Left cardiac atrium (tissue), 4 donors: ENCODE results near the gene DHRS1. TPM values are rescaled to one million over a fixed set of nuclear protein-coding genes. Genes with fewer than 3 reads are reported as not detected.

ENCODE experiments used
- ATAC-seq, 2 donors: fragments of 200-7000 bp; cut with Tn5 transposase; one replicate each; pipeline ENCODE4 v1.9.1; 2020; ENCODE audit warnings: mild to moderate bottlenecking in 2 of 2, moderate library complexity in 2 of 2
- DNase-seq: peaks from one replicate; pipeline ENCODE4 v3.0.0-alpha.2; 2020
- intact Hi-C, 2 donors: fragments of 100-400 bp; cut with DNase I; formaldehyde crosslinking; loops; one replicate each; pipeline versions ENCODE4 v1.14.1 to v1.15.1; 2022 to 2023
- total RNA-seq, 2 donors: library from RNA; stranded (reverse); fragmentation: NEBNext Ultra II Directional; extraction: Animal tissue kit (Norgen Biotek cat#: 25700); gene quantifications; one replicate each; pipeline ENCODE4 v1.2.1, GENCODE V29; 2021
- donor health status: DM: no; HTN: yes; CAD: no.
- donor health status: DM: no; HTN: yes; CAD: no; lungs with severe emphysema.
- donor health status: DM: yes; HTN: yes; CAD: no.
- donor health status: Dilated cardiomyopathy.

The DHRS1 gene
- total RNA-seq, 2 donors from 2014 or later: 7.9 to 8.4 TPM

DNA sequence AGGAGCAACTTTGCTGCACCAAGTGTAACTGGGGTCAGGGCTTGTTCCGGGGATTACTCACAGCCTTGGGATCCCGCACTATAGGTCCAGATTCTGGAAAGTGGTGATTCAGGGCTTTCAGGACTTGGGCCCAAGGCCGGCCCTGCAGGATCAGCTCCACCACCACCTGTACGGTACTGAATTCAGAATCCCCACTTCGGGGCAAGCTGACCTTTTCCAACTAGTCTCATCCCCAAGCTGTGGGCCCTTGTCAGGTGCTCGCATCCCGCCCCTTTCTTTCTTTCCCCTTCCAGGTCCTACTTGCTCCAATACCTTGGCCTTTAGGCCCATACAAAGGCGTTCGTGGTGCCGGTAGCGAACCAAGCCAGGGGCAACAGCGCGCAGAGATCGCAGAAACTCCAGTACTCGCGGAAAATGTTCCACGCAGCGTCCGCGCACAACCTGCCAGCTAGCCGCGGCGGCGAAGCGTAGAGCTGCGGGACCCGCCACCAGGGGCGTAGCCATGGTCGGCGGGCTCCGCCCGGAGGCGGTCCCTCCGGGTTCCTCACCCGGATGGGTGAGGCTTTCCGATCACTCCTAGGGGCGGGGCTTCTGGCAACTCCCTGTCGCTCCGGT, 57.6 kb downstream of the DHRS1 start:
- peak; percentile 89 to 92 for ATAC-seq
- peak; percentile 96 for DNase-seq
- intact Hi-C loops: no loop called here

Other genes with a start within 250 kb of the DHRS1 start
- gene CARMIL3, start 247.8 kb downstream of the DHRS1 start, total RNA-seq: under 1 TPM; 0.08 to 0.62 TPM
- not detected for gene CPNE6, start 228.2 kb downstream of the DHRS1 start, total RNA-seq
- 10 to 100 TPM; 11.5 to 13.0 TPM for gene PCK2, start 205.5 kb downstream of the DHRS1 start, total RNA-seq
- gene DCAF11, start 185.0 kb downstream of the DHRS1 start, total RNA-seq: 10 to 100 TPM; 59.6 to 60.2 TPM
- gene NRL, start 184.8 kb downstream of the DHRS1 start, total RNA-seq: 1 to 10 TPM; 1.6 to 1.8 TPM
- 100 to 1,000 TPM; 103 to 131 TPM for gene FITM1, start 169.1 kb downstream of the DHRS1 start, total RNA-seq
- gene PSME1, start 163.6 kb downstream of the DHRS1 start, total RNA-seq: 100 to 1,000 TPM in 1 of 2 donors, 10 to 100 TPM in 1; 91.6 to 103 TPM
- 10 to 100 TPM; 14.3 to 22.0 TPM for gene EMC9, start 158.2 kb downstream of the DHRS1 start, total RNA-seq
- 10 to 100 TPM; 65.5 to 84.2 TPM for gene PSME2, start 153.2 kb downstream of the DHRS1 start, total RNA-seq
- 10 to 100 TPM; 31.6 to 41.7 TPM for gene RNF31, start 152.3 kb downstream of the DHRS1 start, total RNA-seq
- gene IRF9, start 138.5 kb downstream of the DHRS1 start, total RNA-seq: 10 to 100 TPM; 44.7 to 84.6 TPM
- 1 to 10 TPM; 8.4 to 8.9 TPM for gene REC8, start 127.7 kb downstream of the DHRS1 start, total RNA-seq
- 10 to 100 TPM; 11.8 to 30.2 TPM for gene IPO4, start 111.0 kb downstream of the DHRS1 start, total RNA-seq
- gene TM9SF1, start 104.3 kb downstream of the DHRS1 start, total RNA-seq: 10 to 100 TPM; 30.7 to 34.0 TPM
- under 1 TPM in 1 of 2 donors, not detected in 1; 0.21 TPM for gene TSSK4, start 94.1 kb downstream of the DHRS1 start, total RNA-seq
- 10 to 100 TPM; 34.7 to 38.4 TPM for gene CHMP4A, start 86.3 kb downstream of the DHRS1 start, total RNA-seq
- 10 to 100 TPM; 14.5 to 18.2 TPM for gene MDP1, start 83.7 kb downstream of the DHRS1 start, total RNA-seq
- gene NEDD8, start 67.4 kb downstream of the DHRS1 start, total RNA-seq: 100 to 1,000 TPM; 162 to 186 TPM
- gene GMPR2, start 66.9 kb downstream of the DHRS1 start, total RNA-seq: 10 to 100 TPM; 24.1 to 34.1 TPM
- gene TINF2, start 57.2 kb downstream of the DHRS1 start, total RNA-seq: 10 to 100 TPM; 45.3 to 49.2 TPM
- 1 to 10 TPM; 5.5 to 6.4 TPM for gene TGM1, start 36.6 kb downstream of the DHRS1 start, total RNA-seq
- 10 to 100 TPM; 16.1 to 18.6 TPM for gene RABGGTA, start 28.2 kb downstream of the DHRS1 start, total RNA-seq
- 10 to 100 TPM; 17.5 to 21.7 TPM for gene NOP9, start 70 bp upstream of the DHRS1 start, total RNA-seq
- 1 to 10 TPM; 6.4 to 6.9 TPM for gene CIDEB, start 8.2 kb upstream of the DHRS1 start, total RNA-seq
- gene LTB4R2, start 10.4 kb upstream of the DHRS1 start, total RNA-seq: 1 to 10 TPM; 1.6 to 2.8 TPM
- 1 to 10 TPM; 2.8 to 3.2 TPM for gene LTB4R, start 11.7 kb upstream of the DHRS1 start, total RNA-seq
- 10 to 100 TPM; 19.2 to 43.9 TPM for gene ADCY4, start 35.3 kb upstream of the DHRS1 start, total RNA-seq
- gene RIPK3, start 40.2 kb upstream of the DHRS1 start, total RNA-seq: 1 to 10 TPM; 6.5 to 6.7 TPM
- 10 to 100 TPM; 23.9 to 30.9 TPM for gene NFATC4, start 68.4 kb upstream of the DHRS1 start, total RNA-seq
- 10 to 100 TPM in 1 of 2 donors, 1 to 10 TPM in 1; 6.5 to 12.0 TPM for gene NYNRIN, start 99.2 kb upstream of the DHRS1 start, total RNA-seq
- gene CBLN3, start 129.9 kb upstream of the DHRS1 start, total RNA-seq: 1 to 10 TPM; 2.2 to 2.5 TPM
- 10 to 100 TPM; 24.8 to 27.1 TPM for gene KHNYN, start 130.2 kb upstream of the DHRS1 start, total RNA-seq
- gene SDR39U1, start 143.0 kb upstream of the DHRS1 start, total RNA-seq: 10 to 100 TPM; 72.0 to 78.8 TPM
- 1 to 10 TPM in 1 of 2 donors, under 1 TPM in 1; 0.42 to 5.2 TPM for gene CMA1, start 208.5 kb upstream of the DHRS1 start, total RNA-seq